ENCODE measurements around the gene PTCD1. TPM values are rescaled to one million over a fixed set of nuclear protein-coding genes. Genes with fewer than 3 reads are reported as not detected.
A peak's percentile ranks its signal among the peaks of the same experiment; 100 is the strongest.
"Not testable (repeated sequence)": the region's sequence is repeated elsewhere in the genome, so short reads cannot be mapped to it uniquely, and the experiment has no call there.

Gene PTCD1
- total RNA-seq, 1 experiment from 2014 or later = 11.1 TPM

DNA sequence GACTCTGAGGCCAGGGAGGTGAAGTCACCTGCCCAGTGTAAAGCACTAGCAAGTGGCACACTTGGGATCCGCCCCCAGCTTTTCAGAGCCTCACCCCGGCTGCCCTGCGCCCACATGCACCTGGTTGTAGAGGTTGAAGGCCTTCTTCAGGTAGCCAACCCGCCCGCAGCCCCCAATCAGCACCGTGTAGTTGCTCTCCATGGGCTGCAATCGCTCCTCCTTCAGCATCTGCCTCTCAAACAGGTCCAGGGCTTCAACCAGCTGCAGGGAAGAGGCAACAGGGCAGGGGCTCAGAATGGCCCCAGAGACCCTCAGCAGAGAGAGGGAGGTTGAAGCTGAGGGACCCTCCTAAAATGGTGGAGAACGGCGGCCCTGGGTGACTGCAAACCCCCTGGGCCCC, 5.4 kb downstream of the PTCD1 start:
- no peaks in the 10 kb centered on the region for H3K4me1 Mint-ChIP-seq
- H3K4me3 Mint-ChIP-seq = no peak overlapping the region
- no peak for ATAC-seq
- no peak overlapping the region for H3K27ac Mint-ChIP-seq
- CTCF ChIA-PET = no interaction called here
- H3K27me3 Mint-ChIP-seq (ENCODE audit: low read depth) = no peaks in the 10 kb centered on the region
- POLR2A ChIA-PET = no interaction called here
- H3K9me3 Mint-ChIP-seq = no peaks in the 10 kb centered on the region
- no peak for DNase-seq (ENCODE audit: low spot score)
- no peak for TF ChIP-seq ETV6 (CRISPR knock-in tag; IDR thresholded peaks at IDR 0.05)
- no peak for TF ChIP-seq CTCF (IDR thresholded peaks at IDR 0.05)
- no peak for TF ChIP-seq ZBTB21 (CRISPR knock-in tag; IDR thresholded peaks at IDR 0.05; ENCODE audit: borderline replicate concordance)
- no peak for TF ChIP-seq ZNF232 (CRISPR knock-in tag; IDR thresholded peaks at IDR 0.05)
- no peak for TF ChIP-seq ZNF425 (CRISPR knock-in tag; conservative IDR thresholded peaks at IDR 0.05)
- peaks cover 51% of the 10 kb centered on the region for H3K36me3 Mint-ChIP-seq

DNA sequence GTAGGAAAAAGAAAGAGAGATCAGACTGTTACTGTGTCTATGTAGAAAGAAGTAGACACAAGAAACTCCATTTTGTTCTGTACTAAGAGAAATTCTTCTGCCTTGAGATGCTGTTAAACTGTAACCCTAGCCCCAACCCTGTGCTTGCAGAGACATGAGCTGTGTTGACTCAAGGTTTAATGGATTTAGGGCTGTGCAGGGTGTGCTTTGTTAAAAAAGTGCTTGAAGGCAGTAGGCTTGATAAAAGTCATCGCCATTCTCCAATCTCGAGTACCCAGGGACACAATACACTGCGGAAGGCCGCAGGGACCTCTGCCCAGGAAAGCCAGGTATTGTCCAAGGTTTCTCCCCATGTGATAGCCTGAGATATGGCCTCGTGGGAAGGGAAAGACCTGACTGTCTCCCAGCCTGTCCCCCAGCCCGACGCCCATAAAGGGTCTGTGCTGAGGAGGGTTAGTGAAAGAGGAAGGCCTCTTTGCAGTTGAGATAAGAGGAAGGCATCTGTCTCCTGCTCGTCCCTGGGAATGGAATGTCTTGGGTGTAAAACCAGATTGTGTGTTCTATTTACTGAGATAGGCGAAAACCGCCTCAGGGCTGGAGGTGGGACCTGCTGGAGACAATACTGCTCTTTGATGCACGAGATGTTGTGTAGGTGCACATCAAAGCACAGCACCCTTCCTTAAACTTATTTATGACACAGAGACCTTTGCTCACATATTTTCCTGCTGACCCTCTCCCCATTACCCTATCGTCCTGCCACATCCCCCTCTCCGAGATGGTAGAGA, 6.7 kb downstream of the PTCD1 start:
- peaks cover 56% of the 10 kb centered on the region for H3K36me3 Mint-ChIP-seq
- POLR2A ChIA-PET; H3K4me1 Mint-ChIP-seq; DNase-seq (ENCODE audit: low spot score); H3K9me3 Mint-ChIP-seq; ATAC-seq; CTCF ChIA-PET; H3K27ac Mint-ChIP-seq; H3K27me3 Mint-ChIP-seq (ENCODE audit: low read depth); H3K4me3 Mint-ChIP-seq: not testable (repeated sequence)

DNA sequence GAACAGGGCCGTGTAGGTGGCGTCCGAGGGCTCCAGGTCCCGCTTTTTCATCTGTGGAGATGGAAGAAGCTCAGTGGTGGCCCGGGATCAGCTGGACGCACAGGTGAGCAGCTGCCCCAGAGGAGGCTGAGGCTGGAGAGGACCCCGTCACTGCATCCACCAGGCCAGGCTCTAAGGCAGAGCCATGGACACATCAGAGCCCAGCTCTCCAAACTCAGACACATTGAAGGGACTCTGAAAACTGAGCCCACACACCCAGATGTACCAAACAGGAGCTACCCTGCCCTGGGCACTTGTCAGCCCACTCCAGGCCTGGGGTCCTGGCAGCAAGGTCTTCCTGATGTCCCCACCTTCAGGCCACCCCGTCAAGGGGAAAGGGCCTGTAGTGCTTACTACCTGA, 8.8 kb downstream of the PTCD1 start:
- DNase-seq (ENCODE audit: low spot score) (no peak), ATAC-seq (no peak)
- H3K4me3 Mint-ChIP-seq = no peak overlapping the region
- no peaks in the 10 kb centered on the region for H3K9me3 Mint-ChIP-seq
- no peaks in the 10 kb centered on the region for H3K4me1 Mint-ChIP-seq
- POLR2A ChIA-PET = interaction anchor here (0.9 kb wide), 1 partner anchor 21 kb away, joined by 3 read pairs; the partner anchor contains the start of genes BUD31 and PDAP1
- H3K27ac Mint-ChIP-seq = no peak overlapping the region
- peaks cover 66% of the 10 kb centered on the region for H3K36me3 Mint-ChIP-seq
- no peaks in the 10 kb centered on the region for H3K27me3 Mint-ChIP-seq (ENCODE audit: low read depth)
- CTCF ChIA-PET = interaction anchor here (0.6 kb wide), 1 partner anchor 10 kb away, joined by 3 read pairs; no protein-coding TSS in a partner anchor
- no peak for TF ChIP-seq ZNF232 (CRISPR knock-in tag; IDR thresholded peaks at IDR 0.05)

DNA sequence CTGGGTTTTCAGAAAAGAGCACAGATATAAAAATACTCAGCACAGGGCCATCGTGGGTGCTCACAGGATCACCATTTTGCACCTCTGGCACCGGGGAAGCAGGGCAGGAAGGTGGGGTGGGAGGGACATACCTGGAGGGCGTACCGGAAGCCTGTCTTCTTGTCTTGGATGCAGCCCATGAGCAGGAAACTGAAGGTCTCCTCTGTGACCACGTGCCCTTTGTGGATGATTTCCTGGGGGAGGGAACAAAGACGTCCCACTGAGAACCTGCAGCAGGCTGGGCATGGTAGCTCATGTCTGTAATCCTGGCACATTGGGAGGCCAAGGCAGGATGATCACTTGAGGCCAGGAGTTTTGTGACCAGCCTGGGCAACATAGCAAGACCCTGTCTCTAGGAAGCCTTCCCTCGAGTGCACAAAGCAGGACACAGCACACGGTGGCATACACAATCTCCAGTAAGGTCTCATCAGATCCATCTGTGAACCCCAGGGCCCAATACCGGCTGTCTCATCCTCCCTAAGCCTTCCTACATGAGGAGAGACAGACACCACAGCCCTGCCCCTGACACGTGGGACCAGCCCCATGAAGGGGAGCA, 9.5 kb downstream of the PTCD1 start:
- H3K4me1 Mint-ChIP-seq = no peaks in the 10 kb centered on the region
- TF ChIP-seq FOXP4 (CRISPR knock-in tag; IDR thresholded peaks at IDR 0.05) = no peak
- peak; percentile 75 for TF ChIP-seq ZNF121 (CRISPR knock-in tag; IDR thresholded peaks at IDR 0.05)
- no peaks in the 10 kb centered on the region for H3K27me3 Mint-ChIP-seq (ENCODE audit: low read depth)
- no peak for ATAC-seq
- H3K9me3 Mint-ChIP-seq = no peaks in the 10 kb centered on the region
- CTCF ChIA-PET = interaction anchor here (0.6 kb wide), 1 partner anchor 9 kb away, joined by 3 read pairs; no protein-coding TSS in a partner anchor
- POLR2A ChIA-PET = interaction anchor here (0.9 kb wide), 1 partner anchor 20 kb away, joined by 3 read pairs; the partner anchor contains the start of genes BUD31 and PDAP1
- no peak for DNase-seq (ENCODE audit: low spot score)
- H3K27ac Mint-ChIP-seq = no peak overlapping the region
- peaks cover 68% of the 10 kb centered on the region for H3K36me3 Mint-ChIP-seq
- H3K4me3 Mint-ChIP-seq = no peak overlapping the region

Data from WTC11 (cell line).